DND-41 (cell line): ENCODE measurements around the gene HELZ.

ENCODE experiments used
- ATAC-seq: fragments of 200-7000 bp; cut with Tn5 transposase; 3 replicates; pipeline ENCODE4 v1.9.1; 2021; ENCODE audit warnings: low read depth; ENCODE audit not compliant: insufficient read depth
- DNase-seq: peaks from one replicate; pipeline ENCODE4 v3.0.0-alpha.2; 2020
- H2AFZ ChIP-seq: 2 replicates; pipeline ENCODE4 v1.6.0; 2012; ENCODE audit warnings: low read depth, low read length
- H3K27ac ChIP-seq: 2 replicates; pipeline ENCODE4 v1.5.1; 2012; ENCODE audit warnings: low read length, inconsistent platforms
- H3K27me3 ChIP-seq: fragments of 200-600 bp; sonication (generic); 2 replicates; pipeline ENCODE4 v1.6.0; 2012; ENCODE audit warnings: low read length, mild to moderate bottlenecking, inconsistent platforms; ENCODE audit not compliant: insufficient read depth, poor library complexity
- H3K36me3 ChIP-seq: 2 replicates; pipeline ENCODE4 v1.5.1; 2012; ENCODE audit warnings: low read length, inconsistent platforms; ENCODE audit not compliant: insufficient read depth
- H3K4me1 ChIP-seq: 2 replicates; pipeline ENCODE4 v1.5.1; 2012; ENCODE audit warnings: mild to moderate bottlenecking, low read length; ENCODE audit not compliant: insufficient read depth
- H3K4me2 ChIP-seq: 2 replicates; pipeline ENCODE4 v1.6.0; 2012; ENCODE audit warnings: mild to moderate bottlenecking, moderate library complexity, low read length, inconsistent platforms; ENCODE audit not compliant: insufficient read depth
- H3K4me3 ChIP-seq, 2 experiments: fragments of 200-600 bp in 1 of 2; shearing (Covaris generic) in 1 of 2; 2 replicates each; pipeline ENCODE4 v1.5.1; 2012 to 2016; ENCODE audit warnings: inconsistent platforms in 2 of 2, low read length in 2 of 2, mild to moderate bottlenecking in 2 of 2, low read depth in 1 of 2, moderate library complexity in 1 of 2
- H3K79me2 ChIP-seq: 2 replicates; pipeline ENCODE4 v1.6.0; 2012; ENCODE audit warnings: low read length, inconsistent platforms; ENCODE audit not compliant: insufficient read depth
- H3K9ac ChIP-seq: 2 replicates; pipeline ENCODE4 v1.6.0; 2012; ENCODE audit warnings: low read depth, mild to moderate bottlenecking, inconsistent platforms, low read length, moderate library complexity
- H3K9me3 ChIP-seq: 2 replicates; pipeline ENCODE4 v1.5.1; 2012; ENCODE audit warnings: low read length, moderate library complexity, mild to moderate bottlenecking, inconsistent platforms; ENCODE audit not compliant: insufficient read depth, severe bottlenecking
- H4K20me1 ChIP-seq: 2 replicates; pipeline ENCODE4 v1.6.0; 2012; ENCODE audit warnings: low read length; ENCODE audit not compliant: insufficient read depth
- CTCF ChIP-seq: IDR thresholded peaks from 2 replicates; pipeline ENCODE4 v1.5.1; 2012; ENCODE audit warnings: borderline replicate concordance, low read length, moderate library complexity, mild to moderate bottlenecking; ENCODE audit not compliant: poor library complexity, severe bottlenecking; ENCODE audit errors: extremely low read depth
- EZH2 ChIP-seq: IDR thresholded peaks from 3 replicates; pipeline ENCODE4 v1.6.1; 2012; ENCODE audit warnings: borderline replicate concordance, low read depth, mild to moderate bottlenecking, moderate library complexity, low read length, inconsistent platforms; ENCODE audit not compliant: severe bottlenecking

The HELZ gene

GRCh38 chr17:67021743-67022450, 223.1 kb downstream of the HELZ start:
- no peak overlapping the region for H3K4me3 ChIP-seq
- no peaks in the 10 kb centered on the region for H3K27me3 ChIP-seq
- peaks cover 5% of the 10 kb centered on the region; the same call in 1 of the 2 replicates for H4K20me1 ChIP-seq
- ATAC-seq (no peak), DNase-seq (no peak)
- H2AFZ ChIP-seq = no peak overlapping the region
- no peak overlapping the region for H3K9ac ChIP-seq
- H3K36me3 ChIP-seq = no peaks in the 10 kb centered on the region
- no peak for TF ChIP-seq EZH2
- no peak for TF ChIP-seq CTCF
- H3K9me3 ChIP-seq = no peaks in the 10 kb centered on the region
- no peak overlapping the region for H3K27ac ChIP-seq
- H3K4me1 ChIP-seq = no peaks in the 10 kb centered on the region
- H3K79me2 ChIP-seq = no peaks in the 10 kb centered on the region
- no peak overlapping the region for H3K4me2 ChIP-seq

GRCh38 chr17:67021196-67021595, 223.8 kb downstream of the HELZ start:
- no peak overlapping the region for H2AFZ ChIP-seq
- no peak overlapping the region for H3K27ac ChIP-seq
- H3K4me1 ChIP-seq = no peaks in the 10 kb centered on the region
- H3K4me2 ChIP-seq = no peak overlapping the region
- no peaks in the 10 kb centered on the region for H3K27me3 ChIP-seq
- no peaks in the 10 kb centered on the region for H3K9me3 ChIP-seq
- ATAC-seq (no peak), DNase-seq (no peak)
- no peaks in the 10 kb centered on the region for H3K79me2 ChIP-seq
- peaks cover 5% of the 10 kb centered on the region; the same call in 1 of the 2 replicates for H4K20me1 ChIP-seq
- H3K9ac ChIP-seq = no peak overlapping the region
- no peak overlapping the region for H3K4me3 ChIP-seq
- no peak for TF ChIP-seq CTCF
- no peak for TF ChIP-seq EZH2
- no peaks in the 10 kb centered on the region for H3K36me3 ChIP-seq
